Lung (tissue), 12 donors: ENCODE data around the gene AUTS2. TPM values are rescaled to one million over a fixed set of nuclear protein-coding genes. Genes with fewer than 3 reads are reported as not detected.

Source experiments
- ATAC-seq: fragments of 200-7000 bp; cut with Tn5 transposase; one replicate; pipeline ENCODE4 v1.9.1; 2020; ENCODE audit warnings: moderate number of reproducible peaks; ENCODE audit not compliant: insufficient read depth, low FRiP score
- DNase-seq, 3 donors: peaks; one replicate each; pipeline ENCODE4 v3.0.0-alpha.2; 2013 to 2017
- H3K27ac ChIP-seq, 2 donors: one replicate each; pipeline ENCODE4 v1.5.1; 2013; ENCODE audit warnings: mild to moderate bottlenecking in 2 of 2, moderate library complexity in 2 of 2, control low read depth in 1 of 2, inconsistent platforms in 1 of 2, low read depth in 1 of 2, low read length in 1 of 2
- H3K27me3 ChIP-seq, 3 donors: one replicate each; pipeline ENCODE4 v1.5.1; 2013; ENCODE audit warnings: low read length in 2 of 3; ENCODE audit not compliant: control insufficient read depth in 3 of 3, insufficient read depth in 3 of 3
- H3K36me3 ChIP-seq, 4 donors: one replicate each; pipeline ENCODE4 v1.5.1; 2013; ENCODE audit warnings: low read length in 4 of 4, mild to moderate bottlenecking in 1 of 4, moderate library complexity in 1 of 4; ENCODE audit not compliant: control insufficient read depth in 4 of 4, insufficient read depth in 4 of 4
- H3K4me1 ChIP-seq, 5 donors: one replicate each; pipeline ENCODE4 v1.5.1; 2013; ENCODE audit warnings: low read length in 5 of 5, mild to moderate bottlenecking in 2 of 5, moderate library complexity in 1 of 5; ENCODE audit not compliant: control insufficient read depth in 5 of 5, insufficient read depth in 5 of 5
- H3K4me3 ChIP-seq: one replicate; pipeline ENCODE4 v1.5.1; 2013; ENCODE audit warnings: mild to moderate bottlenecking, control low read depth, moderate library complexity
- H3K9ac ChIP-seq, 2 donors: one replicate each; pipeline ENCODE4 v1.5.1; 2013; ENCODE audit warnings: low read length in 2 of 2, control low read depth in 1 of 2; ENCODE audit not compliant: insufficient read depth in 1 of 2
- H3K9me3 ChIP-seq, 4 donors: one replicate each; pipeline ENCODE4 v1.5.1; 2013; ENCODE audit warnings: low read length in 3 of 4, mild to moderate bottlenecking in 1 of 4, moderate library complexity in 1 of 4; ENCODE audit not compliant: control insufficient read depth in 4 of 4, insufficient read depth in 3 of 4
- WGBS, 2 donors: extraction: QIAGEN DNeasy Blood & Tissue Kit; methylation state at CpG; one replicate each; pipeline ENCODE4 v1.1.7; 2013; 5-methylcytosine and 5-hydroxymethylcytosine counted together
- polyA plus RNA-seq, 2 donors: library from polyadenylated mRNA; stranded (reverse); fragments of 200-250 nt; gene quantifications; one replicate each; pipeline ENCODE4 v1.2.1, GENCODE V29; 2013
- total RNA-seq, 2 donors: library from RNA; depleted of rRNA in 1 of 2; stranded (reverse); fragments of >200 nt in 1 of 2; gene quantifications; one replicate each; pipeline ENCODE4 v1.2.1, GENCODE V29; 2014 to 2021
- TF ChIP-seq, protein P1 (sequence below): IDR thresholded peaks from 2 replicates; pipeline ENCODE4 v1.5.1; 2012; ENCODE audit warnings: mild to moderate bottlenecking; ENCODE audit errors: control extremely low read depth, extremely low read depth
- donor health status: control.
- donor health status: control.
- donor health status: Bipolar disorder and iron deficiency.
- donor health status: healthy.
- donor health status: DM: yes; HTN: yes; CAD: no.

Gene AUTS2
- total and polyA plus RNA-seq, 4 donors: 11.8 to 115 (median 40.6) TPM

DNA sequence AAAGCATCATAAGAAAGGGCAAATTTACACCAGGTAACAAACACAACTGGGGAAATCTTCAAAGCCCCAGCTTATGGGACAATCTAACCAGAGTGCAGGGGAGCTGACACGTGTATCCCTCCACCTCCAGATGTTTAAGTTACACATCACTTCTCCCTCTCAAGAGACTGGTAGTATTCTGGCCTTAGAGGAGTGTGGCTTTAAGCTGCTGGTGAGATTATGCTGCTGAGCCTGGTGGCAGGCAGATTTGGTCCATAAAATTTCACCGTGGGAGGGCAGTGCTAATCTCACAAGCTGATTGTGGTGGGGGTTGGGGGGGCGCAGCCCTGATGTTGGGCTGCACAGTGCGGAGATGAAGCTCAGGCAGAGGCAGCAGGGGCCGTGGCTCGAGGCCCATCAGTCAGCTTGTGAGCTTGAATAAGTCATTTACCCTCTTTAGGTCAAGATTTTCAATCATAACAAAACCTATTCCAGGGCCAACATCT, 1102.7 kb downstream of the AUTS2 start:
- peaks cover 0 to 24% (median 10%) of the 10 kb centered on the region in 4 donors for H3K36me3 ChIP-seq
- no peaks in the 10 kb centered on the region for H3K9me3 ChIP-seq
- no peak overlapping the region for H3K4me3 ChIP-seq
- DNase-seq: no peak
- peaks cover 0 to 57% (median 5%) of the 10 kb centered on the region in 5 donors for H3K4me1 ChIP-seq
- no peak for ATAC-seq
- H3K27ac ChIP-seq: no peak overlapping the region
- H3K27me3 ChIP-seq: no peaks in the 10 kb centered on the region
- TF ChIP-seq, protein P1, sequence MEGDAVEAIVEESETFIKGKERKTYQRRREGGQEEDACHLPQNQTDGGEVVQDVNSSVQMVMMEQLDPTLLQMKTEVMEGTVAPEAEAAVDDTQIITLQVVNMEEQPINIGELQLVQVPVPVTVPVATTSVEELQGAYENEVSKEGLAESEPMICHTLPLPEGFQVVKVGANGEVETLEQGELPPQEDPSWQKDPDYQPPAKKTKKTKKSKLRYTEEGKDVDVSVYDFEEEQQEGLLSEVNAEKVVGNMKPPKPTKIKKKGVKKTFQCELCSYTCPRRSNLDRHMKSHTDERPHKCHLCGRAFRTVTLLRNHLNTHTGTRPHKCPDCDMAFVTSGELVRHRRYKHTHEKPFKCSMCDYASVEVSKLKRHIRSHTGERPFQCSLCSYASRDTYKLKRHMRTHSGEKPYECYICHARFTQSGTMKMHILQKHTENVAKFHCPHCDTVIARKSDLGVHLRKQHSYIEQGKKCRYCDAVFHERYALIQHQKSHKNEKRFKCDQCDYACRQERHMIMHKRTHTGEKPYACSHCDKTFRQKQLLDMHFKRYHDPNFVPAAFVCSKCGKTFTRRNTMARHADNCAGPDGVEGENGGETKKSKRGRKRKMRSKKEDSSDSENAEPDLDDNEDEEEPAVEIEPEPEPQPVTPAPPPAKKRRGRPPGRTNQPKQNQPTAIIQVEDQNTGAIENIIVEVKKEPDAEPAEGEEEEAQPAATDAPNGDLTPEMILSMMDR: no peak
- H3K9ac ChIP-seq: no peak overlapping the region
- WGBS, 2 donors: 85 to 88% methylated on average over 6 of the region's 6 CpGs

DNA sequence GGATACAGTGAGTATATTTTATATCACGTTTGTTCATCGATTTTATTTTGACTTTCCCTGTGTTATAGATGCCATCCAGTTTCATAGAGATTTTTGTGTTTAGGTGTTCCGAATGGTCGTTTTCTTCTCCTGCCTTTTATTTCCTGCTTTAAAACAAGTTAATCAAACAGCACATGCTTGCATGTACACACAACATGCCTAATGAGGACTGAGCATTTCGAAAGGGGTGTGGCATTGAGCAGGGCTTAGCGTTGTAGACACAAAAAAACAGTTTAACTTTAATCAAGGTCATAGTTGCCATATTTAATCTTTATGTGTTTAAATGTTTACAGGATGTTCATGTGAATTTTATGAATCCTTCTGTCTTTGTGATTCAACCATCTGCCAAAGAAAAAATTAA, 1103.2 kb downstream of the AUTS2 start:
- no peaks in the 10 kb centered on the region for H3K27me3 ChIP-seq
- ATAC-seq: no peak
- no peak overlapping the region for H3K4me3 ChIP-seq
- H3K4me1 ChIP-seq: peaks cover 0 to 52% (median 5%) of the 10 kb centered on the region in 5 donors
- no peaks in the 10 kb centered on the region for H3K9me3 ChIP-seq
- peaks cover 0 to 24% (median 10%) of the 10 kb centered on the region in 4 donors for H3K36me3 ChIP-seq
- WGBS, 2 donors: 69 to 82% methylated on average over 6 of the region's 6 CpGs
- no peak for DNase-seq
- TF ChIP-seq, protein P1: no peak
- no peak overlapping the region for H3K27ac ChIP-seq
- H3K9ac ChIP-seq: no peak overlapping the region

DNA sequence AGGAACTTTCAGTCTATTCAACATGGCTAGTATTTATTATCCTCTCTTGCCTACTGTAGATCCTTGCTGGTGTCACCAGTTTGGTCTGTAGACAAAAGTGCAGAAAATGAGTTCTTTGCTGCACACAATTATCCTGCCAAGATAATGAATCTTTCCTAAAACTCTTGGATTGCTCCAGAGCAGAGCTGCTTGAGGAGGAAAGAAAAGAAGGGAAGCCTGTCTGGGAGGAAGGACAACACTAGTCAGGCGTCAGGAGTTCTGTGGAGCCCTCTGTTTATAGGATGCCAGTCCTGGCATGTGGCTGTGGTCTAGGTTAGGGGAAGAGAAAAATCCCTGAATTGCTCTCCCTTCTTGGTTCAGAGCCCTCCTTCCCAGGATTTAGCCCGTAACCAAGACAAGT, 1103.7 kb downstream of the AUTS2 start:
- ATAC-seq: no peak
- H3K4me1 ChIP-seq: peaks cover 0 to 52% (median 5%) of the 10 kb centered on the region in 5 donors
- TF ChIP-seq, protein P1: no peak
- H3K27ac ChIP-seq: no peak overlapping the region
- no peak overlapping the region for H3K9ac ChIP-seq
- H3K4me3 ChIP-seq: no peak overlapping the region
- H3K9me3 ChIP-seq: no peaks in the 10 kb centered on the region
- WGBS, 2 donors: 86 to 90% methylated on average over 2 of the region's 2 CpGs
- no peak for DNase-seq
- no peaks in the 10 kb centered on the region for H3K27me3 ChIP-seq
- peaks cover 0 to 24% (median 10%) of the 10 kb centered on the region in 4 donors for H3K36me3 ChIP-seq

DNA sequence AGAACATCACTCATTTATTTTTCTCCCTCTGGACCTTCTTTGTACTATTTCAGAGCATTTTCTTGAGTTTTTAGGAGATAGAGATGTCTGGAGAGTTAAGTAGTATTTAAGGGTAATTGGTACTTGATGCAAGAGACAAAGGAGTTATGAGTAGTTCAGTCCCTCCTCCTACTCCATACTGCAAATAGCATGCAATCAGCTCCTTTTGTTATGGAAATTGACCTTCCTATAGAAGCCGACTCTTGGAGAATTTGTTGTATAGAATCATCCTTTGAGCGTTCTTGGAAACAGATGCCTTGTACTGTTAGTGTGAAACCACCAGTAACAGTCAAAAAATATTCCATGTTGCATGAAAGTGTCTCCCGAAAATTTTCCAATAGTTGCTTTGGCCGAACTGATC, 1105.5 kb downstream of the AUTS2 start:
- DNase-seq: no peak
- Histone ChIP-seq H3K27ac (no peak overlapping the region), H3K27me3 (no peaks in the 10 kb centered on the region), H3K4me1 (peaks cover 0 to 46% (median 6%) of the 10 kb centered on the region in 5 donors), H3K9me3 (no peaks in the 10 kb centered on the region), H3K9ac (no peak overlapping the region), H3K4me3 (no peak overlapping the region), H3K36me3 (peaks cover 0 to 24% (median 10%) of the 10 kb centered on the region in 4 donors)
- TF ChIP-seq, protein P1: no peak
- ATAC-seq: no peak
- 95 to 97% methylated on average over 4 of the region's 4 CpGs for WGBS, 2 donors
